Mucosa of descending colon (tissue), 3 donors: ENCODE measurements around the gene SLAMF6. TPM values are rescaled to one million over a fixed set of nuclear protein-coding genes. Genes with fewer than 3 reads are reported as not detected.
A peak's percentile ranks its signal among the peaks of the same experiment; 100 is the strongest.

Source experiments
- ATAC-seq: fragments of 200-7000 bp; cut with Tn5 transposase; one replicate; pipeline ENCODE4 v1.9.1; 2020; ENCODE audit warnings: mild to moderate bottlenecking, moderate library complexity
- DNase-seq, 3 donors: peaks; one replicate each; pipeline ENCODE4 v3.0.0-alpha.2; 2020
- H3K36me3 ChIP-seq: fragments of 200-600 bp; one replicate; pipeline ENCODE4 v1.8.0; 2021; ENCODE audit warnings: low read depth, mild to moderate bottlenecking
- H3K4me1 ChIP-seq: fragments of 200-600 bp; one replicate; pipeline ENCODE4 v1.8.0; 2021; ENCODE audit warnings: low read depth, mild to moderate bottlenecking
- H3K4me3 ChIP-seq: fragments of 200-600 bp; one replicate; pipeline ENCODE4 v1.8.0; 2021; ENCODE audit warnings: mild to moderate bottlenecking
- H3K9me3 ChIP-seq: fragments of 200-600 bp; one replicate; pipeline ENCODE4 v1.8.0; 2021; ENCODE audit warnings: mild to moderate bottlenecking
- intact Hi-C, 2 donors: fragments of 100-400 bp; cut with DNase I in 1 of 2; cut with micrococcal nuclease in 1 of 2; formaldehyde crosslinking; loops; one replicate each; pipeline versions ENCODE4 v1.11.0 to v1.11.1; 2022; cut with DNase I, micrococcal nuclease
- long read RNA-seq, 2 donors: library from polyadenylated mRNA; unstranded; transcript quantifications; one replicate each; pipeline ENCODE4 v2.0.0, GENCODE V29; 2019 to 2021
- total RNA-seq, 3 donors: library from RNA; stranded (reverse); fragmentation: NEBNext Ultra II Directional in 2 of 3; extraction: Animal tissue kit (Norgen Biotek cat#: 25700) in 2 of 3; gene quantifications; one replicate each; pipeline versions ENCODE4 v1.2.1 to v1.2.4, GENCODE V29; 2021 to 2023
- TF ChIP-seq, protein P1 (sequence below): fragments of 200-600 bp; IDR thresholded peaks from one replicate; pipeline ENCODE4 v1.8.0; 2022; ENCODE audit warnings: antibody characterized with exemption, mild to moderate bottlenecking
- donor health status: DM: no; HTN: no; CAD: no; lungs with moderate emphysema.
- donor health status: DM: no; HTN: no; CAD: no.
- donor health status: DM: no; HTN: yes; CAD: no.

Gene SLAMF6
- 1 to 10 TPM; 1.2 to 2.6 (median 2.4) TPM for total RNA-seq
- long read RNA-seq, donor 1, partial matches to known transcripts, result 0 of 1 reads
- long read RNA-seq, donor 1, other reads (novel, unspliced or antisense), result 0 of 1 reads
- long read RNA-seq, donor 2, partial matches to known transcripts, result 0 of 1 reads
- long read RNA-seq, donor 2, other reads (novel, unspliced or antisense), result 1 of 1 reads

DNA sequence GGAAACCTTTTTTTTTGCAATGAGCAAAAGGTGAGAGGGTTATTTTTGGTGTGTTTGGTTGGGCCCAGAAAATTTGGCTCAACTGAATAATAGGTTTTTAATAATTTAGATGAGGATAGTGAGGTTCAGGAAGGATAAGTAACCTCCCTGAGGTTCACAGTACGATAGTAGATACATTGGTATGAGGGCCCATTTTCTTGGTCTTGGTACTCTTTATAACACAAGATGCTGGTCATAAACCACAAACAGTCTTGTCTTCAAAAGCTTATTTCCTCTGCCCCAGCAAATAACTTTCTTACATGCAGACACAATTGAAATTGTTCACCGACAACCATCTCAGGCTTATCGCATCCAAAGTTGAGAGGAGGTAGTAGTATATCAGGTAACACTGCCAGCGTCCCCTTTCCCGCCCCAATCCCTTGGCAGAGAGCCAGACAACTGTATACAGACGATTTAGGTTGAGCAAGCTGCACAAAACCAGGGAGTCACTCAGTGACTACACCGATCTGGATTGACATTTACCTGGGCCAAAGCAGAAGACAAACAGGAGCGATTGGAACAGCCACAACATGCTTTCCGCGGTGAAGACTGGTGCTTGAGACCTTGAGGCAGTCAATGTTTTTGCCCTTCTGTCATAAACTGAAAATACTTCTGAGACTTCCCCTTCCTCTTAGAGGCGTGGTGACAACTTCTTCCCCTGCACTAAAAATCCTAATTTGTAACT lies at the start of gene SLAMF6:
Gene SLAMF6 (minus strand): TSS at position 634 of the 724 bp plus-strand sequence. CDS start 63 bp downstream, at position 571.
- TF ChIP-seq, protein P1, sequence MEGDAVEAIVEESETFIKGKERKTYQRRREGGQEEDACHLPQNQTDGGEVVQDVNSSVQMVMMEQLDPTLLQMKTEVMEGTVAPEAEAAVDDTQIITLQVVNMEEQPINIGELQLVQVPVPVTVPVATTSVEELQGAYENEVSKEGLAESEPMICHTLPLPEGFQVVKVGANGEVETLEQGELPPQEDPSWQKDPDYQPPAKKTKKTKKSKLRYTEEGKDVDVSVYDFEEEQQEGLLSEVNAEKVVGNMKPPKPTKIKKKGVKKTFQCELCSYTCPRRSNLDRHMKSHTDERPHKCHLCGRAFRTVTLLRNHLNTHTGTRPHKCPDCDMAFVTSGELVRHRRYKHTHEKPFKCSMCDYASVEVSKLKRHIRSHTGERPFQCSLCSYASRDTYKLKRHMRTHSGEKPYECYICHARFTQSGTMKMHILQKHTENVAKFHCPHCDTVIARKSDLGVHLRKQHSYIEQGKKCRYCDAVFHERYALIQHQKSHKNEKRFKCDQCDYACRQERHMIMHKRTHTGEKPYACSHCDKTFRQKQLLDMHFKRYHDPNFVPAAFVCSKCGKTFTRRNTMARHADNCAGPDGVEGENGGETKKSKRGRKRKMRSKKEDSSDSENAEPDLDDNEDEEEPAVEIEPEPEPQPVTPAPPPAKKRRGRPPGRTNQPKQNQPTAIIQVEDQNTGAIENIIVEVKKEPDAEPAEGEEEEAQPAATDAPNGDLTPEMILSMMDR, result no peak
- Histone ChIP-seq H3K4me3 (no peak within 1 kb of the TSS), H3K4me1 (no peaks in the 10 kb centered on the region), H3K9me3 (no peaks in the 10 kb centered on the region), H3K36me3 (no peaks in the 10 kb centered on the region)
- ATAC-seq, result peak; percentile 76
- peak in 1 of 3 donors; percentile 40 for DNase-seq
- intact Hi-C loops, result no loop called here

DNA sequence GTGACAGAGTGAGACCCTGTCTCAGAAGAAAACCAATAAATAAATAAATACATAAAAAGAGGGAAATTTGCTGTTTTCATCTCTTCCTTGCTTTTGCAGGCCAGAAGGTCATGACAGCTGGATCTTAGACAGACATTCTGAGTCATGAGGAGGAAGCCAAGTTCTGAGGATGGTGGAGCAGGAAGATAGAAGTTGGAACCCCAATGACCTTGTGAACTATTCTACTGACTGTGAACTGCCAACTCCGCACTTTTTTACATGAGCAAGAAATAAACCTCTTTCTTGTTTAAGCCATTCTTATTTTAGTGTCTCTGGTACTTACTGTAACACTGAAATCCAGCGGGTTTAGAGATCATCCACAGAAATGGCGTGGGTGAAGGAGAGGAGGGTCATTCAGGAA lies 47.8 kb upstream of the SLAMF6 start:
- Histone ChIP-seq H3K9me3 (no peaks in the 10 kb centered on the region), H3K4me1 (no peaks in the 10 kb centered on the region), H3K4me3 (no peak overlapping the region), H3K36me3 (no peaks in the 10 kb centered on the region)
- TF ChIP-seq, protein P1, result no peak
- DNase-seq (no peak), ATAC-seq (no peak)
- intact Hi-C loops, result no loop called here

DNA sequence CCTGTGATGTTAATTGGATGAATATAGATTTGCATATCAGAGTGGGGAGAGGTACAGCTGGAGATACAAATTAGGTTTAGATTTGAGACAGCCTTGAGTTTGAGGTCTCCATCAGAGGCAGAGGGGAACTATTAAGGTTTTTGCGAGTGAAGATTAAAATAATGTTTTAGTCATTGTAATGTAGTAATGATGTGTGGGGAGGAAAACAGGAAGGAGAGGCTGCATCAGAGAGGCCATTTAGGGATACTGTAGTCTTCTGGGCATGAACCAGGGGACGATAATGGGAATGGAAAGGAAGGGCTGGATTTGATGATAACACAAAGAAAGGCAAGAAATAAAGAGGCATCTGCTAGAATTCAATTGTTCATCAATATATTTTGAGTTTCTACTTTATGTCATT lies 46.8 kb upstream of the SLAMF6 start:
- Histone ChIP-seq H3K9me3 (no peaks in the 10 kb centered on the region), H3K4me3 (no peak overlapping the region), H3K36me3 (no peaks in the 10 kb centered on the region), H3K4me1 (no peaks in the 10 kb centered on the region)
- ATAC-seq (no peak), DNase-seq (no peak)
- TF ChIP-seq, protein P1, result no peak
- intact Hi-C loops, result no loop called here

DNA sequence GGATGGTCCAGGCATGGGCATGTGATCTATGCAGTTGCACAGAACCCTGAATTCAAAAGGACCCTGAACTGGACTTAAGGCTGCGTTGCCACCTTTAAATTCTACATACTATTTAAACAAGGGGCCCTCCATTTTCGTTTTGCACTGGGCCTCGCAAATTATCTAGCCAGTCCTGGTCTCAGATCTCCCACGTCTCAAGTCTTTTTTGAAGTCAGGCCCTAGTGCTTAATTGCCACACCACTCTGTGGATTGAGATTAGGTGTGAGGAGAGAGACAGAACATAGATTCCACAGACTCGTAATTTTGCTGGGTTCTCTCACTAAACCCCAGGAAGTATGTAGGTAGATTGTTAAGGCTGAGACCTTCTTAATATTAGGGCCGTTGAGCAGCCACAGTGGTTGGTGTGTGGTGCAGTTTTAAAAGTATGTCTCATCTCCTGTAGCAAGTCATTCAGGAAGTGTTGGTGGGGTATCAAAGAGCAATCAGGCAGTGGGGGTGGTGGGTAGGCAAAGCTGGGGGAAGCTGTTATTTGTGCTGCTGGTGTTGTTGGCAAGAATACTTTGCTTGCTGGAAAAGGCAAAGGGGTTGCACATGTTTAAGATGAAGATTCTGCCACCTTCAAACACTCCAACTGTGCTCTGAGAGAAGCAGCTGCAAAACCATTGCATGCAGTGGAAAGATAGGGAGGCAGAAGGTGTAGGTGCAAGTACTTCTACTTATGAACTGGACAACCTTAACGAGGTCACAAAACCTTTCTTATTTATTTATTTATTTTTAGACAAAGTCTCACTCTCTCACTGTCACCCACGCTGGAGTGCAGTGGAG lies 45.0 kb upstream of the SLAMF6 start:
- Histone ChIP-seq H3K9me3 (no peaks in the 10 kb centered on the region), H3K4me1 (no peaks in the 10 kb centered on the region), H3K4me3 (no peak overlapping the region), H3K36me3 (no peaks in the 10 kb centered on the region)
- intact Hi-C loops, result no loop called here
- TF ChIP-seq, protein P1, result no peak
- peak; percentile 83 for ATAC-seq
- peak in 1 of 3 donors; percentile 24 for DNase-seq

DNA sequence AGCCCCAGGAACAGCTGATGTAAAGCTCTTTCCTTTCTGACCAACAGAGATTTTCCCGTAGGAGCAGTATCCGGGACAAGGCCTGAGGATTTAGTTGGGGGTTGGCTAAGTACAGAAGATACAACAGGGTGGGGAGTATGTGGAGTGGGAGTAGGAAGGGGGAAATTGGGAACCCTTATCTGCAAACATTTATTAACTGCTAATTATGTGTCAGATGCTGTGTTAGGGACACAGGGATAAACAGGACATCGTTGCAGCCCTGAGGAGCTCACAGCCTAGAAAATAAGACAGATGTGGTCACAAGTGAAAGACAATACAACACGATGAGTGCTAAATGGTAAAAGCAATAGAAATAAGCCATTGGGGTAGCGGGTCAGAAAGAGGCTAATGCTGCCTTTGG lies 44.3 kb upstream of the SLAMF6 start:
- Histone ChIP-seq H3K4me1 (no peaks in the 10 kb centered on the region), H3K36me3 (no peaks in the 10 kb centered on the region), H3K4me3 (no peak overlapping the region), H3K9me3 (peaks cover 3% of the 10 kb centered on the region)
- DNase-seq, result no peak
- TF ChIP-seq, protein P1, result no peak
- ATAC-seq, result no peak
- intact Hi-C loops, result no loop called here
